ENCODE results near the gene PANK1.

The PANK1 gene

GRCh38 chr10:89537364-89537763, 107.7 kb downstream of the PANK1 start:
- no peak for DNase-seq (ENCODE audit: extremely low read depth, low read depth)
- no peak overlapping the region for H3K4me3 ChIP-seq (replicated peaks; ENCODE audit: low read depth, low read length)
- no peak for TF ChIP-seq CTCF (IDR thresholded peaks at IDR 0.05; ENCODE audit: low read depth, low read length, missing control alignments)

- peak overlapping the region; percentile 47 for H3K4me3 ChIP-seq (replicated peaks; ENCODE audit: low read depth, low read length)
- DNase-seq (ENCODE audit: extremely low read depth, low read depth): no peak
- TF ChIP-seq CTCF (IDR thresholded peaks at IDR 0.05; ENCODE audit: low read depth, low read length, missing control alignments): no peak
Observed at GRCh38 chr10:89536013-89536354, 109.1 kb downstream of the PANK1 start.

GRCh38 chr10:89535171-89536012, 109.7 kb downstream of the PANK1 start, which contains the start of gene SLC16A12:
Gene SLC16A12 (minus strand): TSS chr10:89535594. CDS start chr10:89462578, 73,016 bp downstream.
- TF ChIP-seq CTCF (IDR thresholded peaks at IDR 0.05; ENCODE audit: low read depth, low read length, missing control alignments): no peak
- H3K4me3 ChIP-seq (replicated peaks; ENCODE audit: low read depth, low read length): peak within 1 kb of the TSS; percentile 47
- DNase-seq (ENCODE audit: extremely low read depth, low read depth): no peak

GRCh38 chr10:89534826-89535166, 110.2 kb downstream of the PANK1 start:
- H3K4me3 ChIP-seq (replicated peaks; ENCODE audit: low read depth, low read length): peak overlapping the region; percentile 47
- no peak for DNase-seq (ENCODE audit: extremely low read depth, low read depth)
- TF ChIP-seq CTCF (IDR thresholded peaks at IDR 0.05; ENCODE audit: low read depth, low read length, missing control alignments): no peak
